Thyroid gland (tissue), 4 donors: ENCODE measurements around the gene HNRNPH2. TPM values are rescaled to one million over a fixed set of nuclear protein-coding genes. Genes with fewer than 3 reads are reported as not detected.

Source experiments
- DNase-seq, 2 donors: peaks; one replicate each; pipeline ENCODE4 v3.0.0-alpha.2; 2019
- H3K27ac ChIP-seq, 3 donors: fragments of 200-600 bp; sonication (generic); 1 replicate in 2 of 3; 2 replicates in 1 of 3; pipeline ENCODE4 v1.5.1; 2016 to 2019; ENCODE audit warnings: mild to moderate bottlenecking in 1 of 3, moderate library complexity in 1 of 3
- H3K27me3 ChIP-seq: fragments of 200-600 bp; sonication (generic); one replicate; pipeline ENCODE4 v1.5.1; 2019
- H3K36me3 ChIP-seq, 2 donors: fragments of 200-600 bp; sonication (generic); one replicate each; pipeline ENCODE4 v1.5.1; 2016 to 2019
- H3K4me1 ChIP-seq, 2 donors: fragments of 200-600 bp; sonication (generic); one replicate each; pipeline ENCODE4 v1.5.1; 2017 to 2019
- H3K4me3 ChIP-seq, 3 donors: fragments of 200-600 bp; sonication (generic); replicated peaks in 1 of 3; 1 replicate in 2 of 3; 2 replicates in 1 of 3; pipeline ENCODE4 v1.5.1; 2016; ENCODE audit warnings: mild to moderate bottlenecking in 1 of 3
- H3K9me3 ChIP-seq: fragments of 200-600 bp; sonication (generic); one replicate; pipeline ENCODE4 v1.5.1; 2017
- CTCF ChIP-seq, 6 experiments: fragments of 200-600 bp in 3 of 6; fragments of 450-650 bp in 3 of 6; sonication (generic) in 3 of 6; IDR thresholded peaks; one replicate each; pipeline ENCODE4 v1.5.1; 2016 to 2019; ENCODE audit warnings: antibody characterized with exemption in 6 of 6, mild to moderate bottlenecking in 2 of 6, inconsistent platforms in 1 of 6, moderate library complexity in 1 of 6
- POLR2A ChIP-seq, 2 donors: fragments of 450-650 bp; IDR thresholded peaks; one replicate each; pipeline ENCODE4 v1.6.1; 2017; ENCODE audit warnings: antibody characterized with exemption in 2 of 2, mild to moderate bottlenecking in 2 of 2, moderate library complexity in 1 of 2
- WGBS, 2 donors: methylation state at CpG; one replicate each; pipeline ENCODE4 v1.1.5; 2017; 5-methylcytosine and 5-hydroxymethylcytosine counted together
- intact Hi-C: fragments of 100-400 bp; cut with DNase I; formaldehyde crosslinking; loops from one replicate; pipeline ENCODE4 v1.15.1; 2023
- total RNA-seq, 4 donors: library from RNA; depleted of rRNA; stranded (reverse); fragments of >200 nt; gene quantifications; one replicate each; pipeline ENCODE4 v1.2.3, GENCODE V29; 2016

The HNRNPH2 gene
- total RNA-seq, 4 donors from 2014 or later, result 53.5 to 68.4 (median 67.5) TPM

DNA sequence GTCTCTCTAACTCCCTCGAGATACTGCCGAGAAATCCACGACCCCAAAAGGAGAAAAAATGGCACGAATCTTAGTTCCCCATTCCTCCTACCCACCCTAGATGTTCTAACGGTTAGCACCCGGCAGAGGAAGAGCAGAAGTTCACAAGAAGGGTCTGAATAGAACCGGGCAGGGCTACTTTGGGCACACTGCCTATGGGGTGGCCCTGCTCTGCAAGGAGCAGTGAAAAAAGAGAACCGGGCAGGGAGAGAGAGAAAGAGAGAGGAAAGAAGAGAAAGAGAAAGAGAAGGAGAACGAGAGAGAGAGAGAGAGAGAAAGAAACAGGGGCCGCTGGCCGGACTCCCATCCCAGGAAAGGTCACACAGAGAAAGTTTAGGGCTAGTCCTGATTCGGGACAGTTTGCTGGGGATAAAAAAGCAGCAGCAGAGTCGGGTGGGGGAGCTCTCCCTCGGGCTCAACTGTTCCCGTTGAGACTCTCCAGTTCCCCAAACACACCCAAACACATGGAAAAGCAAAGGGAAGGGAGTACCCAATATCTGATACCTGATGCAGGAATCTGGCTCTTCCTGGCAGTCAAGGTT, 765 bp upstream of the HNRNPH2 start:
- peaks cover 0 to under 1% of the 10 kb centered on the region in 2 donors for H3K36me3 ChIP-seq
- TF ChIP-seq POLR2A (IDR thresholded peaks at IDR 0.05) (no peak), CTCF (IDR thresholded peaks at IDR 0.05) (no peak)
- H3K27me3 ChIP-seq, result no peaks in the 10 kb centered on the region
- no peak for DNase-seq
- 0 to 1% methylated on average over 15 of the region's 15 CpGs for WGBS, 2 donors
- H3K27ac ChIP-seq, result peak overlapping the region; percentile 66 to 81 (median 72)
- intact Hi-C loops, result no loop called here
- H3K4me3 ChIP-seq, result peak overlapping the region in 2 of 3 donors; percentile 34 to 62
- H3K9me3 ChIP-seq, result no peaks in the 10 kb centered on the region
- peaks cover 0 to 9% of the 10 kb centered on the region in 2 donors for H3K4me1 ChIP-seq

DNA sequence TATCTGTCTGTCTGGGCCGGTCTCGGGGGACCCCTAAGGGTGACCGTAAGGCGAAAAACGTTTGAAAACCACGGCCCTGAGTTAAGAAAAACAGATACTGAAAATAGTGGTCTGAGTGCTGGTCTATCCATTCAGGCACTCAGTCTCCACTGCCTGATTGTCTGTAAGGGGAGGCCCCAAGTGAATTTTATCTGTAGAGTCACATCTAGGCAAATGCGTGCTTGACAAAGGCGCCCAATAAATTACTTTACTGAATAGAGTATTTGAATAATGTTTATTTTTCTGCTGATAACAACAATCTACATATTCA, 465 bp downstream of the HNRNPH2 start:
- Histone ChIP-seq H3K4me1 (peaks cover 0 to 9% of the 10 kb centered on the region in 2 donors), H3K9me3 (no peaks in the 10 kb centered on the region), H3K4me3 (peak overlapping the region in 2 of 3 donors; percentile 32 to 40), H3K27me3 (no peaks in the 10 kb centered on the region), H3K36me3 (peaks cover 0 to 3% of the 10 kb centered on the region in 2 donors), H3K27ac (peak overlapping the region; percentile 81 to 93 (median 90))
- no peak for DNase-seq
- WGBS, 2 donors, result 0% methylated on average over 8 of the region's 8 CpGs
- intact Hi-C loops, result no loop called here
- TF ChIP-seq CTCF (IDR thresholded peaks at IDR 0.05), result peak in 1 of 6 experiments; percentile 23
- no peak for TF ChIP-seq POLR2A (IDR thresholded peaks at IDR 0.05)

DNA sequence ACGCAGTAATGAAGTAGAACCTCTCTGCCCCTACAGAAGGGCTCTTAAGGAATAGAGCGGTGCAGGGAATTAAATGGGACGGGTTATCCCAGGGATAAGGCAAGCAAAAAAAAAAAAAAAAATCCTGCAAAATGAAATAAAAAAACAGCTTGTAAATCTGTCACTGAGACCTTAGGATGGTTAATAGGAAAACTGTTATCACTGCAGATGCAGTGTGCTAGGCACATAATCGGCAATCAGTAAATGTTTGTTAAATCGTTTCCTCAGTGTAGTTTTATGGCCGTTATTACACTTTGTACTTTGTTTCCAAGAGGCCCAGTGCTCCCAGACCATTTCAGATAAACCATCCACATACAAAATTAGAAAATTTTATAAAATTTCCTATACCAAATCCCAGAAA, 1.0 kb downstream of the HNRNPH2 start:
- H3K4me3 ChIP-seq, result peak overlapping the region in 2 of 3 donors; percentile 32 to 40
- DNase-seq, result no peak
- no peaks in the 10 kb centered on the region for H3K9me3 ChIP-seq
- intact Hi-C loops, result no loop called here
- H3K27me3 ChIP-seq, result no peaks in the 10 kb centered on the region
- no peak for TF ChIP-seq POLR2A (IDR thresholded peaks at IDR 0.05)
- no peak for TF ChIP-seq CTCF (IDR thresholded peaks at IDR 0.05)
- peaks cover 0 to 9% of the 10 kb centered on the region in 2 donors for H3K4me1 ChIP-seq
- WGBS, 2 donors, result 1 to 4% methylated on average over 6 of the region's 6 CpGs
- peak overlapping the region; percentile 81 to 93 (median 90) for H3K27ac ChIP-seq
- peaks cover 0 to 3% of the 10 kb centered on the region in 2 donors for H3K36me3 ChIP-seq

DNA sequence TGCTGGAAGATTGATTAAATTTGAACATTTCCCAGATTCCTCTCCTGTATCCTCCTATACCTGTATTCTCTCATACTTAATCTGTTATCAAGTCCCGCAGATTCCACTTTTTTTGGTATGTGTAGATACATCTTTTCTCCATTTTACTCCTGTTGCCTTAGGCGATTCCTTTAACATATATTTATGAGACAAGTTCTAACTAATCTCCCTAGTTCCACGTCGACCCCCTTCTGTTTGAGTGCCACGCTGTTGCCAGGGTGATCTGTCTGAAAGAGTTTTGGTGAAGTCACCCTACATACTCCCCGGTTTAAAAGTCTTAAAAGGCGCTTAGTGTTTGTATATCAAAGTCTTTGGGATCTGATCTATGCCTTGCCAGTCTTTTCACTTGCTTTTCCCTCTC, 2.4 kb downstream of the HNRNPH2 start:
- Histone ChIP-seq H3K27me3 (no peaks in the 10 kb centered on the region), H3K4me3 (no peak overlapping the region), H3K36me3 (peaks cover 0 to 3% of the 10 kb centered on the region in 2 donors), H3K4me1 (peaks cover 0 to 9% of the 10 kb centered on the region in 2 donors), H3K9me3 (no peaks in the 10 kb centered on the region), H3K27ac (no peak overlapping the region)
- intact Hi-C loops, result no loop called here
- TF ChIP-seq CTCF (IDR thresholded peaks at IDR 0.05) (no peak), POLR2A (IDR thresholded peaks at IDR 0.05) (no peak)
- DNase-seq, result no peak
- 50 to 58% methylated on average over 7 of the region's 7 CpGs for WGBS, 2 donors

GRCh38 chrX:101411984-101412383, 4.0 kb downstream of the HNRNPH2 start:
- Histone ChIP-seq H3K27me3 (no peaks in the 10 kb centered on the region), H3K27ac (no peak overlapping the region), H3K4me1 (peaks cover 0 to 2% of the 10 kb centered on the region in 2 donors), H3K4me3 (no peak overlapping the region), H3K36me3 (peaks cover 0 to 3% of the 10 kb centered on the region in 2 donors), H3K9me3 (no peaks in the 10 kb centered on the region)
- 83 to 85% methylated on average over 10 of the region's 10 CpGs for WGBS, 2 donors
- intact Hi-C loops, result no loop called here
- no peak for TF ChIP-seq POLR2A (IDR thresholded peaks at IDR 0.05)
- no peak for TF ChIP-seq CTCF (IDR thresholded peaks at IDR 0.05)
- DNase-seq, result no peak
